ENCODE data around the gene ACTA1. TPM values are rescaled to one million over a fixed set of nuclear protein-coding genes. Genes with fewer than 3 reads are reported as not detected.

ACTA1 gene
- total and polyA plus RNA-seq, 2 experiments from 2014 or later, result 0.28 to 0.33 TPM

GRCh38 chr1:229411434-229412055, 22.3 kb downstream of the ACTA1 start:
- DNase-seq (ENCODE audit: low spot score), result no peak
- H4K20me1 ChIP-seq (ENCODE audit: insufficient read depth, poor library complexity, severe bottlenecking), result no peaks in the 10 kb centered on the region
- no peaks in the 10 kb centered on the region for H3K9me3 ChIP-seq (ENCODE audit: low read depth)
- H3K9me2 ChIP-seq (replicated peaks; ENCODE audit: insufficient read depth), result no peaks in the 10 kb centered on the region
- no peak overlapping the region for H3K4me3 ChIP-seq
- H3K4me1 ChIP-seq (ENCODE audit: insufficient read depth), result peaks cover 34% of the 10 kb centered on the region
- H3K36me3 ChIP-seq (replicated peaks; ENCODE audit: insufficient read depth, low read depth), result no peaks in the 10 kb centered on the region
- 54% methylated on average over 10 of the region's 11 CpGs for WGBS (ENCODE audit: low lambda C conversion rate, missing lambda C conversion rate)
- no peak overlapping the region for H2AFZ ChIP-seq
- H3K4me2 ChIP-seq, result no peak overlapping the region
- TF ChIP-seq CTCF (IDR thresholded peaks at IDR 0.05; ENCODE audit: poor library complexity) (no peak), EZH2phosphoT487 (IDR thresholded peaks at IDR 0.05; ENCODE audit: low read depth, severe bottlenecking, unreplicated experiment) (no peak), EZH2 (IDR thresholded peaks at IDR 0.05; ENCODE audit: borderline replicate concordance) (no peak)
- no peaks in the 10 kb centered on the region for H3K79me2 ChIP-seq
- peaks cover 9% of the 10 kb centered on the region for H3K27me3 ChIP-seq
- no peak overlapping the region for H3K27ac ChIP-seq

- H3K4me3 ChIP-seq, result no peak overlapping the region
- TF ChIP-seq CTCF (IDR thresholded peaks at IDR 0.05; ENCODE audit: poor library complexity) (no peak), EZH2phosphoT487 (IDR thresholded peaks at IDR 0.05; ENCODE audit: low read depth, severe bottlenecking, unreplicated experiment) (no peak), EZH2 (IDR thresholded peaks at IDR 0.05; ENCODE audit: borderline replicate concordance) (no peak)
- no peaks in the 10 kb centered on the region for H4K20me1 ChIP-seq (ENCODE audit: insufficient read depth, poor library complexity, severe bottlenecking)
- peaks cover 16% of the 10 kb centered on the region for H3K27me3 ChIP-seq
- peak; percentile 87 for DNase-seq (ENCODE audit: low spot score)
- no peaks in the 10 kb centered on the region for H3K9me3 ChIP-seq (ENCODE audit: low read depth)
- H3K9me2 ChIP-seq (replicated peaks; ENCODE audit: insufficient read depth), result no peaks in the 10 kb centered on the region
- H3K79me2 ChIP-seq, result no peaks in the 10 kb centered on the region
- no peak overlapping the region for H2AFZ ChIP-seq
- no peaks in the 10 kb centered on the region for H3K36me3 ChIP-seq (replicated peaks; ENCODE audit: insufficient read depth, low read depth)
- H3K4me2 ChIP-seq, result peak overlapping the region; percentile 53
- WGBS (ENCODE audit: low lambda C conversion rate, missing lambda C conversion rate), result 22% methylated on average over 13 of the region's 14 CpGs
- H3K4me1 ChIP-seq (ENCODE audit: insufficient read depth), result peaks cover 34% of the 10 kb centered on the region
- no peak overlapping the region for H3K27ac ChIP-seq
Measured at GRCh38 chr1:229410692-229411433, 23.0 kb downstream of the ACTA1 start.

- 73% methylated on average over 9 of the region's 9 CpGs for WGBS (ENCODE audit: low lambda C conversion rate, missing lambda C conversion rate)
- peaks cover 34% of the 10 kb centered on the region for H3K4me1 ChIP-seq (ENCODE audit: insufficient read depth)
Measured at GRCh38 chr1:229410370-229410691, 23.6 kb downstream of the ACTA1 start.

More at GRCh38 chr1:229410370-229410691, 23.6 kb downstream of the ACTA1 start:
- Histone ChIP-seq H2AFZ (no peak overlapping the region), H3K4me2 (peak overlapping the region; percentile 53), H3K9me2 (replicated peaks; ENCODE audit: insufficient read depth) (no peaks in the 10 kb centered on the region), H3K27ac (no peak overlapping the region), H3K4me3 (no peak overlapping the region), H3K27me3 (peaks cover 19% of the 10 kb centered on the region), H3K79me2 (no peaks in the 10 kb centered on the region), H3K36me3 (replicated peaks; ENCODE audit: insufficient read depth, low read depth) (no peaks in the 10 kb centered on the region), H3K9me3 (ENCODE audit: low read depth) (no peaks in the 10 kb centered on the region), H4K20me1 (ENCODE audit: insufficient read depth, poor library complexity, severe bottlenecking) (no peaks in the 10 kb centered on the region)
- no peak for DNase-seq (ENCODE audit: low spot score)
- TF ChIP-seq EZH2phosphoT487 (IDR thresholded peaks at IDR 0.05; ENCODE audit: low read depth, severe bottlenecking, unreplicated experiment) (no peak), EZH2 (IDR thresholded peaks at IDR 0.05; ENCODE audit: borderline replicate concordance) (no peak), CTCF (IDR thresholded peaks at IDR 0.05; ENCODE audit: poor library complexity) (no peak)

Measured in hepatocyte (in vitro differentiated cells).